HG02623 (cell line): Measurements from ENCODE around the gene SCAPER.
"Not testable (repeated sequence)": the region's sequence is repeated elsewhere in the genome, so short reads cannot be mapped to it uniquely, and the experiment has no call there.

Source experiments
- ATAC-seq: cut with Tn5 transposase; IDR thresholded peaks from one replicate; pipeline ENCODE4 v1.9.1; 2021; ENCODE audit warnings: moderate library complexity; ENCODE audit not compliant: unreplicated experiment

The SCAPER gene

DNA sequence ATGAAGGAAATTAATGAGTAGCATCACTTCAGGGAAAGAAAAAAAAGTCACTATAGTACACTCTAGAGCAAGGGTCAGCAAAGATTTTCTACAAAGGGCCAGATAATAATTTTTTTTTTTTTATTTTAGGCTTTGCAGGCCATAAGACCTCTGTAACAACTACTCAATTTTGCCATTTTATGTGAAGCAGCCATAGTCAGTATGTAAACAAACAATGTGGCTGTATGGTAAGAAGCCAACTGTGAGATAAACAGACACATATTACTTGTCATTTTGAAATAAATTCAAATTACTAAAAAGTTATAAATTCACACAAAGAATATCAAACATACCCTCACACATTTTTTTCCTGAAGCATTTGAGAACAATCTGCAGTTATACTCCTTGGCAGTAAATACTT, 40.6 kb downstream of the SCAPER start:
- ATAC-seq, result no peak

DNA sequence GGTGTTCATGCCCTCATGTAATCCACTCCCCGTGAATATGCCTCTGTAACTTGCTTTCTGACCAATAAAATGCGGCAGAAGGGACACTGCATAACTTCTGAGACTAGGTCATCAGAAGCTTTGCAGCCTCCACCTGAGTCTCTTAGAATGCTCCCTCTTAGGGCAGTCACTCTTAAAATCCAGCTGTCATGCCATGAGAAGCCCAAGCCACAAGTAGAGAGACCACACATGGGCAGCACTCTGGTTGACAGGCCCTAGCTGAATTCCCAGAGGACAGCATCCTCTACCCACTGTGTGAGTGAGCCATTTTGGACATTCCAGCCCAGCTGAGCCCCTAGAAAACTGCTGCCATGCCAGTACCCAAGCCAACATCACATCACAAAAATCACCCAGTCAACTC, 41.4 kb downstream of the SCAPER start:
- ATAC-seq, result no peak

DNA sequence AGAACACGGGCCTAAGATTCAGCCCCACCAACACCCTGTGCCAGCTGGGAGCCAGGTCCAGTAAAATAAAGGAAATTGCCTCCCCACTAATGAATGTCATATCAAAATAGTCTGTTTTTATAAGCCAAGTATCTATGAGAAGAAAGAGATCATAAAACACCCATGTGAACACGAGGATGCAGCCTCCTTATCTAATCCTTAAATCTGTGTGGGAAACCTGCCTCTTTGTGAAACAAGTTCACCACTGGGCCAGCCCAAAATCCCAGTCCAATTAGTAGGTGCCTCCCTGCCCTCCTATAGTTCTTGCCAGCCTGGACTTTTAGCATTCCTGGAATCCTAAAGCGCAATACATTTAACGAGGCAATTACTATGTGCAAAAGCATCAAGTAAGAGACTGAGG, 42.0 kb downstream of the SCAPER start:
- no peak for ATAC-seq

DNA sequence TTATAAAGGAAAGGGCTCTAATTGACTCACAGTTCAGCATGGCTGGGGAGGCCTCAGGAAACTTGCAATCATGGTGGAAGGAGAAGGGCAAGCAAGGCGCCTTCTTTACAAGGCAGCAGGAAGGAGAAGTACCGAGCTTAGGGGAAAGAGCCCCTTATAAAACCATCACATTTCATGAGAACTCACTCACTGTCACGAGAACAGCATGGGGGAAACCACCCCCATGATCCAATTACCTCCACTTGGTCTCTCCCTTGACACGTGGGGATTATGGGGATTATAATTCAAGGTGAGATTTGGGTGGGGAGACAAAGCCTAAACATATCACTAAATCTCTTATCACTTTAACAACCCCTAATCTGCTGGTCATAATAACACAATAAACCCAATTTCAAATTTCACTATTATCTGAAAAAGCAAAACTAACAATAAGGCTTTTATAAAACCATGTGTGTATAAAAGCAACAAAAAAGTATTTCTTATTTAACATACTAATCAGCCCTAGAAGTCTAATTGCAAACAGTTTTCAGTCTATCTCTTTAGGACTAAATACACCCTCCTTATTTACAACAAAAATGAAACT, 43.2 kb downstream of the SCAPER start:
- ATAC-seq, result no peak

DNA sequence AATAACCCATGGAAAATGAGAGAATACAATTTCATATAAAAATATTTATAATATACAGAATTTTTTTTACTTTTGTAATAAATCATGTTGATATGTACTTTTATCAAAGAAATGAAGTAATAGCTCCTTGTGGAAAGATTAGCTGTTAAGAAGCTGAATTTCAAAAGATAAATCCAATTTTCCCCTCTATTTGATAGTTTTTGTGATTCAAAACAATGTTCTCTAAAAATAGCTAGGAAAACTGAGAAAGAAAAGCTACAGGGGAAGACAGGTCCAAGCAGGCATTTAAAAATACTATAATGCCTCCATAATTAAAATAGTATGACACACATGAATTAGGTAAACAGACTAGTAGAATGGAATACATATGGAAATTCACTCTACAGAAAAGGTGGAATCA, 44.9 kb downstream of the SCAPER start:
- no peak for ATAC-seq

DNA sequence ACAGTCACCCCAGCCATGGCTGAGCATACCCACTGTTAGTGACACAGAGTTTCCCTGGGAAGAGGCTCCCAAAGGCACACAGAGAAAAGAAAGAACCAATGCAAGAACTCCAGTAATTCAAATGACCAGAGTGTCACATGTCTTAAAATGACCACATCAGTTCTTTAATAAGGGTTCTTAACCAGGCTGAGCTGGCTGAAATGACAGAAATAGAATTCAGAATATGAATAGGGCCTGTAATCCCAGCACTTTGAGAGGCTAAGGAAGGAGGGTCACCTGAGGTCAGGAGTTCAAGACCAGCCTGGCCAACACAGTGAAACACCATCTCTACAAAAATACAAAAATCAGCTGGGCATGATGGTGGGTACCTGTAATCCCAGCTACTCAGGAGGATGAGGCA, 54.8 kb downstream of the SCAPER start:
- not testable (repeated sequence) for ATAC-seq

DNA sequence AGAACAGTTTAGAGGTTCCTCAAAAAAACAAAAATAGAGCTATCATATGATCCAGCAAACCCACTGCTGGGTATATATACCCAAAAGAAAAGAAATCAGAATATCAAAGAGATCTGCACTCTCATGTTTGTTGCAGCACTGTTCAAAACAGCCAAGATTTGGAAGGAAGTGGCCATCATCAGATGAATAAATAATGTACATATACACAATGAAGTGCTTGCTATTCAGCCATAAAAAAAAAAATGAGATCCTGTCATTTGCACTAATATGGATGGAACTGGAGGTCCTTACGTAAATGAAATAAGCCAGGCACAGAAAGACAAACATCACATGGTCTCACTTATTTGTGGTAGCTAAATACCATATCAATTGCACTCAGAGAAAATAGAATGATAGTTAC, 58.4 kb downstream of the SCAPER start:
- ATAC-seq, result no peak

DNA sequence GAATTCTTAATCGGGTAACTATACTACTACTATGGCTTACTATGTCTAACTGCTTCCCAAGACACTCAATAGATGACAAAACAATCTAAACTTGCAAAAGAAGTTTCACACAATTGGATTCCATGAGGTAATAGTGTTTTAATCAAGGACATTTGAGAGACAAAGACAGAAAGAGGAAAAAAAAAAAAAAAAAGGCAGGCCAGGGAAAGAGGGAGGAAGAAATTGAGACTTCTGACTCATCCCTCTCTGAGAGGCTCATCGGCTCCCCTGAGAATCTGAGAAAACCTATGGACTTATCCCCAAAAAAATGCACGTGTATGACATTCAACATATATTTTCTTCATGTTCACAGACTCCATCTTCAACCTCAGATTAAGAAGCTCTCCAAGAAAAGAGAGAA, 61.0 kb downstream of the SCAPER start:
- ATAC-seq, result no peak

DNA sequence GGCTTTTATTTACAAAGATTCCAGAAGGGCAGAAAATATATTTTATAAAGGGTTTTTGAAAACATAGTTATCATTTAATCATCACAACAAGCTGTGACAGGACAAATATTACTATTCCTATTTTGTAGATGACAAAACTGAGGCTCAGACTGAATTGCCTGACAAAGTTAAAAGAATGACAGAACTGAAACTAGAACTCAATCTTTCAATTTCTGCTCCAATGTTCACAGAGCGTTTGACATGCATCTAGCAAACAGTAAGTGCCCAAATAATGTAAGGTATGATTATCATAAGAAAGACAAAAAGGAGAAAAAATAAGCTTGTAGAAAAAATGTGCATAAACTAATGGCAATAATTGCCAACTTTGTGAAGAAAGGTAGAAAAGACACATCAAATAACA, 61.9 kb downstream of the SCAPER start:
- ATAC-seq, result no peak

DNA sequence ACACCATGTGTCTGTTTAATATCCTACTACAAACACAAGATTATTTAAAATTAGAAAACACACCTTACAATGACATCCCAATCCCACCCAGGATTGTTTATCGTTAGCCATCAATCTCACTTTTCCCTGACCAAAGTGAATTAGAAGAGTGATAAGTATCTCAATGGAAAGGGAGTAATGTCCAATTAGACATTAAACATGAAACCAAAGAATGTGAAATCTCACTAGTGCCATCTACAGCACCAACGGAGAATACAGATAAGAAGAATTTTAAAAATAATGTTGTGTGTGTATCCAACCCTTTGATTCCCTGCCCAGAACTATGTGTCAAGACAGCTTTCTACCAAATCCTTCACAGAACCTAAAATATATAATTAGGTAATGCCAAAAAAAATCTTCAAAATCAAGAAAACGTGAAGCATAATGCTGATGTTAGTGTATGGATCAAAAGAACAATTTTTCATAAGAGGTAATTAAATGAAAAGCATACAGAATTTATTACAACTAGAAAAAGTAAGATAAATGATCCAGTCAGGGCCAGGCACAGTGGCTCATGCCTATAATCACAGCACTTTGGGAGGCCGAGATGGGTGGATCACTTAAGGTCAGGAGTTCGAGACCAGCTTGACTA, 64.2 kb downstream of the SCAPER start:
- ATAC-seq, result no peak

DNA sequence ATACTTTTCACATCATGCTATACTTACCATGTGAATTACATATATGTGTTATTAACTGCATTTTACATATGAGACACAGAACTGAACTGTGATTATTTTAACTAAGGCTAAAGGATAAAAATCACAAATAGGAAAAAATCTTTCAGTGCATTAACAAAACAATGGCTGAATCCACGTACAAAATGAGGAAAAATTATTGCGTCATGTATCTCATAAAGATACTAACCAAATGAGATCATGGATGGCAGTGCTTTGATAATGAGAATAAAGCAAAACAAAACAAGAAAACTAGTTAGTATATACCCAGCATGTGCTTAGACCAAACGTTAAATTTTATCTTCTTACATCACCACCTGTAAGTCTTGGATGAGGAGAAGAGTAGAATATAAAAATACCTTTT, 66.0 kb downstream of the SCAPER start:
- no peak for ATAC-seq

DNA sequence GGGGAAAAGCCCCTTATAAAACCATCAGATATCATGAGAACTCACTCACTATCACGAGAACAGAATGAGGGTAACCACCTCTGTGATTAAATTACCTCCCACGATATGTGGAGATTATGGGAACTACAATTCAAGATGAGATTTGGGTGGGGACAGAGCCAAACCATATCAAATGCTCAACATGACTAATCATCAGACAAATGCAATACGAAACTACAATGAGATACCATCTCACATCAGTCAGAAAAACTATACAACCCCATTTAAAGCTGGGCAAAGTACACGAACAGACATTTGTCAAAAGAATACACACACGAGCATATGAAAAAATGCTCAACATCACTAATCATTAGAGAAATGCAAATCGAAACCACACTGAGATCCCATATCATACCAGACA, 67.7 kb downstream of the SCAPER start:
- ATAC-seq, result no peak

DNA sequence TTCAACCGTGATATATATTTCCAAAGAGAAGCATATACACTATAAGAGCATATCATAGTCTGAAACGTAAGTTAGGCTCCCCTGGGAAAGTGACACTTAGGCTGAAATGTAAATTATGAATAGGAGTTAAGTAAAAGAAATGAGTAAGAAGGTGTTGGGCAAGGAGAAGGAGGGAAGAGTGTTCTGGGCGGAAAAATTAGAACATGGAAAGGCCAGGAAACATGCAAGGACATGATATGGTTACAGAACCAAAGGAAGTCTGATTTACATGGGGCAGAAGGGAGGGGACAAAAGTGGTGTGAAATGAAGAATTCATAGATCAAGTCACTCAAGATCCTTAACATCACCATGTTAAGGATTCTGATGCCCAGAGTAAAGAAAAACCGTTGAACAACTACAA, 75.2 kb downstream of the SCAPER start:
- ATAC-seq, result no peak

DNA sequence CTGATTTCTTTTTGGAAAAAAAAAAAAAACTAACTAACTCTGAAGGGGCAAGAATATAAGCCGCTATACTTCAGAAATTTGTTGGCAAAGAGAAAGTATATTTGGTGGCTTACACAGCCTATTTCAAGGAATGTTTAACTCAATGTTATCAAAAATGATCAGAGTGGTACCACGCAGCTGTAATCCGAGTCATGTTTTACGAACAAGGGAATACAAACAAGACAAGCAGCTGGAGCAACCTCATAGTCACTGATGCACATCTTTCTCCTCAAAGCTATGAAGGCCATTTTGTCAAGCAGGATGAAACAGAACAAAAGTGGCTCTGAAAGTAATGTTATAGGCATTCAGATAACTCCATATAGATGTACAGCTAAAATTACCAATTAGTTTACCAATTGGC, 81.2 kb downstream of the SCAPER start:
- ATAC-seq, result no peak

DNA sequence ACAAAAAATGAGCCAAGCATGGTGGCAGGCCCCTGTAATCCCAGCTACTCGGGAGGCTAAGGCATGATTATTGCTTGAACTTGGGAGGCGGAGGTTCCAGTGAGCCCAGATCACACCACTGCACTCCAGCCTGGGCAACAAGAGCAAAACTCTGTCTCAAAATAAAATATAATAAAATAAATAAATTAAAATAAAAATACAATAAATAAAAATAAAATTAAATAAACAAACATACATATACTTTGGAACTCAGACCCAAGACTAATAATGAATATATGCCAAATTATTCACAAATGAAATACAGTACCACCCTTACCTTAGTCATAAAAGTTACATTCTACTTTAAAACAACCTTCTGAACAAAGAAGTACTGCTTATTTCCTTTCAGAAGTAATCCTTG, 81.8 kb downstream of the SCAPER start:
- ATAC-seq, result no peak

DNA sequence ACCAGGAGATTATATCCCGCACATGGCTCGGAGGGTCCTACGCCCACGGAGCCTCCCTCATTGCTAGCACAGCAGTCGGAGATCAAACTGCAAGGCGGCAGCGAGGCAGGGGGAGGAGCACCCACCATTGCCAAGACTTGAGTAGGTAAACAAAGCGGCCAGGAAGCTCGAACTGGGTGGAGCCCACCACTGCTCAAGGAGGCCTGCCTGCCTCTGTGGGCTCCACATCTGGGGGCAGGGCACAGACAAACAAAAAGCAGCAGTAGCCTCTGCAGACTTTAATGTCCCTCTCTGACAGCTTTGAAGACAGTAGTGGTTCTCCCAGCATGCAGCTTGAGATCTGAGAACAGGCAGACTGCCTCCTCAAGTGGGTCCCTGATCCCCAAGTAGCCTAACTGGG, 86.2 kb downstream of the SCAPER start:
- ATAC-seq, result not testable (repeated sequence)

DNA sequence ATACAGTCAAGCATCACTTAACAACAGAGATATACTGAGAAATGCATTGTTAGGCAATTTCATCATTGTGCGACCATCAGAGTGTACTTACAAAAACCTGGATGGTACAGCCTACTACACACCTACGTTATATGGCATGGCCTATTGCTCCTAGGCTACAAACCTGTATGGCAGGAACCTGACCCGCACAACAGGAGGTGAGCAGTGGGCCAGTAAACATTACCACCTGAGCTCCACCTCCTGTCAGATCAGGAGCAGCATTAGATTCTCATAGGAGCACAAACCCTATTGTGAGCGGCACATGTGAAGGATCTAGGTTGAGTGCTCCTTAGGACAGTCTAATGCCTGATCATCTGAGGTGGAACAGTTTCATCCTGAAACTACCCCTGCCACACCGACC, 89.7 kb downstream of the SCAPER start:
- ATAC-seq, result no peak

DNA sequence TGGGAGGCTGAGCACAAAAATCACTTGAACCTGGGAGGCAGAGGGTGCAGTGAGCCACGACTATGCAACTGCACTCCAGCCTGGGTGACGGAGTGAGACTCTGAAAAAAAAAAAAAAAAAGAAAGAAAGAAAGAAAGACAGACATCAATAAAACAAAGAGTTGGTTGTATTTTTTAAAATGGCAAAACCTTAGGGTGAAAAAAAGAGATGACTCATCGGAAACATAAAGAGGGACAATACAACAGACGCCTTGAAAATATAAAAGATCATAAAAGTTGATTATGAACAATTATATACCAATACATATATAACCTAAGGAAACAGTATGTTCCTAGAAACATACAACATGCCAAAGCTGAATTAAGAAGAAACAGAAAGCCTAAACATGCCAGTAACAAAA, 92.8 kb downstream of the SCAPER start:
- ATAC-seq, result no peak

DNA sequence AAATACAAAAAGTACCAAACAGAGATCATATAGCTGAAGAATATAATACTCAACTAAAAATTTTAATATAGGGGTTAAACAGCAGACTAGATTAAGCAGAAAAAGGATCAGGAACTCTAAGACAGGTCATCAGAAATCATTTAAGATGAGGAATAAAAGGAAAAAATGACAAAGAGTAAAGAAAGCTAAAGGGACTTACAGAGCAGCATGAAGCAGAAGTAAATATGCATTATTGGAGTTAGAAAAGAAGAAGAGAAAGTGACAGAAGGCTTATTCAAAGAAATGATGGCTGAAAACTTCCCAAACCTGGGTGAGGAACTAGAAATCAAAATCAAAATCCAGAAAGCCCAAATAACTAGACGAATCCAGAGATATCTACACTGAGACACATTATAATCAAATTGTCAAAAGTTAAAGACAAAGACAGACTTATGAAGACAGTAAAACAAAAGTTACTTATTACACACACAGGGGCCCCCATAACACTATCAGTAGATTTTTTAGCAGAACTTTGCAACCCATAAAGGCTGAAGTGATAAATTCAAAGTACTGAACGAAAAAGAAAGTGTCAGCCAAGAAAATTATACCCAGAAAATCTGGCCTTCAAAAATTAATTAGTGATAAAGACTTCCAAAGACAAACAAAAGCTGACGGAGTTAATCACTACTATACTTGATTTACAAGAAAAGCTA, 95.6 kb downstream of the SCAPER start:
- ATAC-seq, result no peak

DNA sequence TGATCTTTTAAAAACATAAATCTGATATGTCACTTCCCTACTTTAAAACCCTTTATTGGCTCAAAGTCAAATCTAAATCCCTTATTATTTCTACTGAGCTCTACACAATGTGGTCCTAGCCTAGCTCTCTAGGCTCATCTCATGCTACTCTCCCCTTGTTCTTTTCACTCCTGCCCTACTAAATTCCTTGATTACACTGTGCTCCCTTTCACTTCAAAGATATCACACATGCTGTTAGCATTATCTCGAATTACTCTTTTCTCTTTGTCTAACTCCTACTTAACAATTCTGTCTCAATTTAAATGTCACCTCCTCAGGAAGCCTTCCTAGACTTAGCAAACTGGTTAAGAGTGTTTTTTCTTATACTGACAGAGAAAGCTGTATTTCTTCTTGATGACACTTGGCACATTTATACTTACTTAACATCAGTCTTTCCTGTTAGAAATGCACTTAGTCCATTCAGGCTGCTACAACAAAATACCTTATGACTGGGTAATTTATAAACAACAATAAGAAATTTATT, 102.0 kb downstream of the SCAPER start:
- ATAC-seq, result no peak

DNA sequence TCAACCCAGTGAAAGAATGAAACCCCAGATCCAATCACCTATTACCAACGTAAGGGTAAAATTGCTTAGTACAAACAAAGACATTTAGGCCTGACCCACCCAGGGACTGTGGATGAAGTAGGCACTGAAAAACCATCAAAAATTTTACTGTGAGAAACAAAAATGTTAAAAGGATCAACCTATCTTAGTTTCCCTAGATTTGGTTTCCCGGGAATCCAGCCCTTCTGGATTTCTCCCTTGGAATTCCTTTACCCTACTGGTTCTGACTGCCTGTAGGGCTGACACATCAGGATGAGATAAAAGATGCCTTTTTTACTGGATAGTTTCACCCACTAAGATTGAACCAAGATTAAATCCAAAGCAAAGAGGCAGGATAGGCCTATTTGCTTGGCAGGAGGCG, 102.7 kb downstream of the SCAPER start:
- ATAC-seq, result no peak

DNA sequence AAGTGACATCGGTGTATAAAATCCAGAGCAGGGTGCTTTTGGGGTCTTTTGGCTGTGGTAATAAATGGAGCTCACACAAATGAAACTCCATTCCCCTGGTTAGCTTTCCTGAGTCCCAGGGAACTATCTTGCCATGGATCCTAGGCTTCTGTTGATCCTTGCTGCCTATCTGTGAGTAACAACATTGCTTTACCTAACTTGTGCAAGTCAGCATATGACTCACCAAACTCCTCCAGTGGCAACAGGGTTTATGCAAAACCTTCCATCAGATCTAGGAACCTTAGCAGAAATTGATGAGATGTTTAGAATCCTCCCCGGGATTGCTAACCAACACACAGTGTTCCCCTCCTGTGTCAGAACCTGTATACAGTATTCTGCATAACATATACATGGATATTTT, 105.4 kb downstream of the SCAPER start:
- ATAC-seq, result no peak
